C4-2B (cell line): ENCODE data around the gene FOXP3.
"Not testable (repeated sequence)": the region's sequence is repeated elsewhere in the genome, so short reads cannot be mapped to it uniquely, and the experiment has no call there.

Experiments
- H3K27ac ChIP-seq: fragments of 450-650 bp; 2 replicates; pipeline ENCODE4 v1.5.1; 2017
- CTCF ChIP-seq: fragments of 450-650 bp; conservative IDR thresholded peaks from 2 replicates; pipeline ENCODE4 v1.5.1; 2017; ENCODE audit warnings: mild to moderate bottlenecking
- ZFX ChIP-seq: fragments of 450-650 bp; IDR thresholded peaks from 2 replicates; pipeline ENCODE4 v1.6.1; 2017

Gene FOXP3, protein sequence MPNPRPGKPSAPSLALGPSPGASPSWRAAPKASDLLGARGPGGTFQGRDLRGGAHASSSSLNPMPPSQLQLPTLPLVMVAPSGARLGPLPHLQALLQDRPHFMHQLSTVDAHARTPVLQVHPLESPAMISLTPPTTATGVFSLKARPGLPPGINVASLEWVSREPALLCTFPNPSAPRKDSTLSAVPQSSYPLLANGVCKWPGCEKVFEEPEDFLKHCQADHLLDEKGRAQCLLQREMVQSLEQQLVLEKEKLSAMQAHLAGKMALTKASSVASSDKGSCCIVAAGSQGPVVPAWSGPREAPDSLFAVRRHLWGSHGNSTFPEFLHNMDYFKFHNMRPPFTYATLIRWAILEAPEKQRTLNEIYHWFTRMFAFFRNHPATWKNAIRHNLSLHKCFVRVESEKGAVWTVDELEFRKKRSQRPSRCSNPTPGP

DNA sequence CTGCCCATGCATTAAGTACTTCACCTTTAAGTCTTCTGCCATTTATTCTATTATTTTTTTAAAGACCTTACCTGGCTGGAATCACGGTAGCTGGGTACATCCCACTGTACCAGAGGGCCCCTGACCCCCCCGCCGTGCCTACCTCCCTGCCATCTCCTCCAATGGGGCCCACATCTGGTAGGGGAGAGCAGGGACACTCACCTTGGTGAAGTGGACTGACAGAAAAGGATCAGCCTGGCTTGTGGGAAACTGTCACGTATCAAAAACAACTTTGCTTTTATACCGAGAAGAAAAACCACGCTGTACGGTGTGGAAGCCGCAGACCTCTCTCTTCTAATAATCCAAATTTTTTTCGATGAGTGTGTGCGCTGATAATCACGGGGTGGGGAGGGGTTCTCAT is at the start of gene FOXP3:
Gene FOXP3, minus strand, starts transcription at position 251 of the 400 bp plus-strand sequence. CDS start 6,205 bp downstream, outside the sequence.
- TF ChIP-seq CTCF: no peak
- TF ChIP-seq ZFX: no peak
- H3K27ac ChIP-seq: no peak within 1 kb of the TSS

DNA sequence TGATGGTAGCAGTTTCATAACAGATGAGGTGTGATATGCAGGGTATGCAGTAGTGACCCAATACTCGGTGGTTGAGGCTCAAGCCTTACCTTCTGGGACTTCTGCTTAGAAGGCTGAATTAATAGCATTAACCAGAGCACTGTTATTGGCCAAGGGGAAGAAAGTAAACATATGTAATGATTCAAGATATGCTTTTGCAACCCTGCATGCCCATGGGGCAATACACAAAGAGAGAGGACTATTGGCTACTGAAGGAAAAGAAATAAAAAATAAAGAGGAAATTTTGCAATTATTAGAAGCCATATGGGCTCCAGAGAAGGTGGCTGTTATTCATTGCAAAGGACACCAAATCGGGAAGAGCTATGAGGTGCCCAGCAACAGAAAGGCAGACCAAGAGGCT is 47.7 kb upstream of the FOXP3 start:
- no peak overlapping the region for H3K27ac ChIP-seq
- TF ChIP-seq CTCF (no peak), ZFX (no peak)

DNA sequence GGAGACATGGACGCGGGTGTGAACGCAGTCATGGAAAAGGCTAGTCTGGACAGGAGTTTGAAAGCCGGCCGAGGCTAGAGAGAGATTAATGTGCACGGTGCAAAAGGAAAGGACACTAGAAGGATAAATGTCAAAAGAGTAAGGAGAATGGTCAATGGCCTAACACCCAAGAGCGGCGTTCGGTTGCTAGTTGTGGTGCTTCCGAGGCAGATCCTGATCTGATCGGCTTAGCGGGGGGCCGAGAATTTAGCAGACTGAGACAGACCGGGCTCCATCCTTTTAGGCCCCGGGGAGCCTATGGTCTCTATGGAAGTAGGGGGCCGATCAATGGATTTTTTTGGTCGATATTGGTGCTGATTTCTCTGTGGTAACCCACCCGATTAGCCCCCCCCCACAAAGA is 45.9 kb upstream of the FOXP3 start:
- H3K27ac ChIP-seq: no peak overlapping the region
- no peak for TF ChIP-seq ZFX
- TF ChIP-seq CTCF: no peak

GRCh38 chrX:49309401-49309981 is 45.0 kb upstream of the FOXP3 start:
- TF ChIP-seq CTCF (no peak), ZFX (no peak)
- H3K27ac ChIP-seq: no peak overlapping the region

DNA sequence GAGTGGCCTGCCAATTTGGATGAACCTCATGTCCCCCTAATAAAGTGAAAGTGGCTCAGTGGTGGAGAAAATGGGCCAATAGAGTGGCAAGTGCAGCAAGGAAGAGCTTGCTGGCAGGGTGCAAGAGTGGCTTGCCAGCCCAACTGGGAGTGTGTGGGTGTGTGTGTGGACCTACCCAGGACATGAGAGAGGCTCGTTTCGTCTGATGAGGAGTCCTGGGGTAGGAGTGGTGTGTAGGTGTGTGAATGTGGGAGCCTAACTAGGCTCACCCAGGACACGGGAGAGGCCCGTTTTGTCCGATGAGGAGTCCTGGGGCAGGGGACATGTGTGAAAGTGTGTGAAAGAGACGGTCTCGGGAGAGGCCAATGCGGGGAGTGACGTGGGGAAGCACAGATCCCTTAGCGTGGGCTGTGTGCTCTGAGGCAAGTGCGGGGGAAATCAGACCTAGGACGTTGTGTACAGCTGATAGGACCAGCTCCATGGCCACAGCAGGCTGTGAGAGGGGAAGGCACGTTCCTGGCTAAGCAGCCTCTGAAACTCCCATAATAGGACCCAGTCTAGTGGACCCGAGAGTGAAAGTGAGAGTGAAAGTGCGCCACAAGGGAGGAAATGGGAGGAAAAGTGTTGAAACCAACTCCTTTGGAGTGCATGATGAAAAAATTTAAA is 44.2 kb upstream of the FOXP3 start:
- TF ChIP-seq ZFX (no peak), CTCF (no peak)
- H3K27ac ChIP-seq: no peak overlapping the region

DNA sequence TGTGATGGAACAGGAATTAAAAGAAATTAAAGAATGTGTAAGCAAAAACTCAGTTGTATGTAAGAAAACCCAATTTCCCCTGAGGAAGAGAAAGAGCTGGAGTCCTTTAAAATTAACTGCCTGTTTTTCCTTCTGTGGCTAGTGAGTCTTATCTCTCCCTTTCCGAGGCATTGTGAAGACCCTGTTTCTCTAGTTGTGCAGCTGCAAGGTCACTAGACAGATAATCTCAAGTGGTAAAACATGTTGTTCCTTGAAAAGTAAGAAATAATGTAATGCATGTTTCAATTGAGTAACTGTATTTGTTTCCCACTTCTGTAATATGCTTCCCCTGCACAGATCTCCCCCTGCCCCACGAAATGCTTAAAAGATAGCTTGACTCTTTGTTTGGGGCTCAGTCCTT is 43.3 kb upstream of the FOXP3 start:
- H3K27ac ChIP-seq: not testable (repeated sequence)

GRCh38 chrX:49303346-49303745 is 38.8 kb upstream of the FOXP3 start, which contains the start of gene GAGE10:
Gene GAGE10 (plus strand): TSS chrX:49303646. CDS start chrX:49304860, 1,214 bp downstream.
- TF ChIP-seq CTCF: no peak
- TF ChIP-seq ZFX: no peak
- H3K27ac ChIP-seq: no peak within 1 kb of the TSS
